Activated CD8-positive, alpha-beta memory T cell treated with anti-CD3 and anti-CD28 coated beads, Interleukin-2, amount 50 U/mL, for 4 hours (primary cell): ENCODE measurements around the gene MTCL1.
A peak's percentile ranks its signal among the peaks of the same experiment; 100 is the strongest.
"Not testable (repeated sequence)": the region's sequence is repeated elsewhere in the genome, so short reads cannot be mapped to it uniquely, and the experiment has no call there.

Source experiments
- DNase-seq: peaks from one replicate; pipeline ENCODE4 v3.0.0-alpha.2; 2020

Gene MTCL1

DNA sequence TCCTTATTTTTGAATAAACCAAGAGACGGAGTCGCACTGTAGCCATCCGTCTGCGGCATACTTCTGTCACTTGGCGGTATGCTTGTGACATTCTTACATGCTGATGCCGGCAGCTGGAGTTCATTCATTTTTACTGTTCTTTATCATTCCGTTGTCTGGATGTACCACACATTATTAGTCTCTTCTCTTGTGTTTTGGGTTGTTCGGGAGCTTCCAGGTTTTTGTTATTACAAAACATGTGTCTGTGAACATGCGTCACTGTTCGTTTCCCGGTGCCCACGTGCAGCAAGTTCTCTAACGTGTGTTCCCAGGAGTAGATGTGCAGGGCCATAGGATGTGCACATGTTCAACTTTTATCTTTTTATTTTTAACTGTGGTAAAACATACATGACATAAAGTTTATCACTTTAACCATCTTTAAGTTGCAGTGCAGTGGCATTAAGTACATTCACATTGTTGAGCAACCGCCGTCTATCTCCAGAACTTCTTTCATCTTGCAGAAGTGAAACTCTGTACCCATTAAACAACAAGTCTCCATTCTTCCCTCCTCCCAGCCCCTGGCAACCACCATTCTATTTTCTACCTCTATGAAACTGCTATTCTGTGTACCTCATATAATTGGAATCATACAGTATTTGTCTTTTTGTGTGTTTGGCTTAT, 40.1 kb downstream of the MTCL1 start:
- DNase-seq: no peak

GRCh38 chr18:8747440-8747937, 42.1 kb downstream of the MTCL1 start:
- DNase-seq: no peak

DNA sequence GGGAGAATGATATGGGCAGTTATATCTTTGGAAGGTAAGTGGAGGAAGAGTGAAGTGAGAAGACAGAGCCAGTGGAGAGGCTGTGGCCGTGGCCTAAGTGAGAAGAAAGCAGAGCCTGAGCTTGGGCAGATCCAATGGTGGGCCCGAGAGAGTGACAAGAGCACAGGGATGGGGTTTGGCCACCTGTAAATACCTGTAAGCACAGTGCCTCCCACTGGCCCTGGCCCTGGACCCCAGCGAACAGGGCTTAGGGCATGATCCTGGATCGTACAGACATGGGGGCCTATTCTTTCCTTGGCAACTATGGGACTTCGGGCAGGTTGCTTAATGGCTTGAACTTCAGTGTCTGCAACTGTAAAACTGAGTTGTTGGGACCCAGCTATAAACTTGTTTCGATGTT, 44.1 kb downstream of the MTCL1 start:
- DNase-seq: no peak

GRCh38 chr18:8750954-8751415, 45.6 kb downstream of the MTCL1 start:
- no peak for DNase-seq

GRCh38 chr18:8751692-8752091, 46.3 kb downstream of the MTCL1 start:
- DNase-seq: no peak

GRCh38 chr18:8752329-8752728, 47.0 kb downstream of the MTCL1 start:
- no peak for DNase-seq

- DNase-seq: peak; percentile 36
Observed at GRCh38 chr18:8754995-8755960, 49.9 kb downstream of the MTCL1 start.

DNA sequence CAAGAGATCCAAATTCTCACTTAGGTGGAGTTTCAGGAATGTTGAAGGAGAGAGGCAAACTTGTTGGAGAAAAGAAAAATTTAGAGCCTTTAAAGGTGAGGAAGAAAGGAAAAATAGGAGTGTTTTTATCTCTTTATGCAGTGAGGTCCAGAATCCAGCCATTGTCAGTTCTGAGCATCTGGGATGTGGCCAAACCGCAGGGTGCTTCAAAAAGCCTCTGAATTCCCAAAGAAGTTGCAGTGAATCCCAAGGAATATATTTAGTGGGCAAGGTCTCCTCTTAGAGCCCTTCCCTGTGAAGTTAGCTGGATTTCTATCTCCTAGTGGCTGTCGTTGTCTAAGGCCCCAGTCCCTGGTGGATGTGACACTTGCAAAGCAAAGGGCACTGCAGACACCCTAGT, 51.2 kb downstream of the MTCL1 start:
- DNase-seq: no peak

DNA sequence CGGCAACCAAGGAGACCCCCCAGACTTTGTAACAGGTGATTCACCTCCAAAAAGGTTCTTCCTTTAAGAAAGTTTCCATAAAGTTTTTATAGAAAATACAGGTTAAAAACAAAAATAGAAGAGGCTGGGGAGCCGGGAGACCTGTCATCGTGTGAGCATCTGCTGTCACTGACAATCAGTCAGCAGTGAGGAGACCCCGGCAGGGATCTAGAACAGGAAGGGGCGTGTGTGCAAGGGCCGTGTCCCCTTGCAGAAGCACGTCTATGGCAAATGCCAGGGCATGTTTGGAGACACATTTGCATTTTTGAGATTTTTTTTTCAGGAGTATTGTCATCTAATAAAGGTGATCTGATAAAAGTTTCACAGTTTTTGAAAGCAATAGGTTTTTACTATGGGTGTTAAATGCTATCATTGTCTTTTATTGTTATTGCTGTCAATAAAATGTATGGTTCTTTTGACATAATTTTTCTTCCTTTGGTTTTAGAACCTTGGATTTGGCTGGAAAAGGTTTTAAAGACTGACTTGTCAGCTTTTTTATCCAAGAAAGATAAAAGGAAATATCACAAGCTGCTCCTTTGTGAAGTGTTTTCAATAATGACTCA, 52.1 kb downstream of the MTCL1 start:
- no peak for DNase-seq

GRCh38 chr18:8758466-8758865, 53.1 kb downstream of the MTCL1 start:
- no peak for DNase-seq

- DNase-seq: no peak
Observed at GRCh38 chr18:8760984-8761383, 55.6 kb downstream of the MTCL1 start.

GRCh38 chr18:8761535-8761934, 56.2 kb downstream of the MTCL1 start:
- not testable (repeated sequence) for DNase-seq

DNA sequence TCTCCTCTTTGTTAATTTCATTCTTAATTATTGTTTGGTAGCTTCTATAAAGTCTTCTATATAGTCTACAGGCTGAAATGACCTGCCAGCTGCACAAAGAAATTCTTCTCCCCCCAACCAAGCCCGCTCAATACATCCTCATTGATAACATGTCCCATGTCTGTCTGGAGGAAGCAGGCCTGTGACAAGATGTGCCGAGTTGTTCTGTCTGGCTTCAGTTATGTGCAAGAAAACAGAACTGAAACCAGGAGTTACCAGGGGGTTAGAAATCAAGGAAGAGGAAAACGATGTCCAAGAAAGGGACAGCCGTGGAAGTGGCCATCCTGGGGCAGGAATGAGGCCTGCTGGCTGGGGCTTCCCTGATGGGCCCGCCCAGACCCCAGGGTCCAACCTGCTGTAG, 57.6 kb downstream of the MTCL1 start:
- DNase-seq: no peak

DNA sequence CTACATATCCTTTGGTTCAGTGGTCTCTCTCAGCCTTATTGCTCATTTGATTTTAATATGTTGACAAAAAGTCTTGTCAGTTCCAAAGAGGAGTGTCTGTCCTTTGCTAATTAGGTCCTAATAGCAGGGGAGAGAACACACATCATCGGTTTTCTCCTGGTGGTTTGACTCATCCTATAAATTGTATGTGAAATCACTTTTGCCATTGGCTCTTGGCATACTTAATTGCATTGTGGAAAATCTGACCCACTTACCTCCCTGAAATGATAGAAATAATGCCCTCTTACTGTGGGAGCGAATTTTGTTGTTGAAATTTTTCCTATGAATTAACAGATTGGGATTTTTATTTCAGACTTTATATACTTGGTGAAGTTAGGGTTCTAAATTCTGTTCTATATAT, 58.3 kb downstream of the MTCL1 start:
- DNase-seq: no peak

- no peak for DNase-seq
Observed at GRCh38 chr18:8765783-8766463, 60.6 kb downstream of the MTCL1 start.

DNA sequence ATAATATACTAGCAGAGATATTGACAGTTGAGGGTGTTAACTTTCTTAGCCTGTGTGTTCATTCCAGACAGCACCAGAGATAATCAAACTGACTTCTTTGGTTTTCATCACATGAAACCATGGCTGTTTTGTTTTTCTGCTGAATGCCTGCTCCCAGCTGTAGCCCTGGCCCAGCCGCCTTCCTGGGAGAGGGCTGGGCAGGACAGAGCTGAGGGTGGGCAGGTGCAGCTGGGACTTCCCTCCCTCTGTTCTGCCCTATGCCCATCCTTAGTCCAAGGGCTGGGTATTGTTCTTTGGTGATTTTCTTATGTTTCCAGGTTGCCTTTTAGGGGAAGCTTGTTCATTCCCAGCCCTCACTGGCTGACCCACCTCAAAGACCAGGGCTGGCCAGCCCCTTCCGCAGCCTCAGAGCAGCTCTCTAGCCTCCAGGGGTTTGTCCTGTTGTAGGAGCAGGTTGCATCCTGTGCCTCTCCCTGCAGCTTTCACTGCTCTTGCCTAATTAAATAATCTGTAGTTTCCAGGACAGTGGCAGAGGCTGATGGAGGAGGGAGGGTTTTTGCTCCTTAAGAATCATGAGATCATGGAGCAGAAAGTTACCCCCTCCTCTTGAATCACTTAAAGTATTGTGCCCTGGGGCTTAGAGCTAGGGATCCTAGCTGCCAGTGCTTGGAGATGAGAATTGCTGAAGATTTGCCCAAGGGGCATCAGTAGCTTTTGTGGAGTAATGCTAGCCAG, 61.4 kb downstream of the MTCL1 start:
- no peak for DNase-seq

- no peak for DNase-seq
Observed at GRCh38 chr18:8767340-8767739, 62.0 kb downstream of the MTCL1 start.

DNA sequence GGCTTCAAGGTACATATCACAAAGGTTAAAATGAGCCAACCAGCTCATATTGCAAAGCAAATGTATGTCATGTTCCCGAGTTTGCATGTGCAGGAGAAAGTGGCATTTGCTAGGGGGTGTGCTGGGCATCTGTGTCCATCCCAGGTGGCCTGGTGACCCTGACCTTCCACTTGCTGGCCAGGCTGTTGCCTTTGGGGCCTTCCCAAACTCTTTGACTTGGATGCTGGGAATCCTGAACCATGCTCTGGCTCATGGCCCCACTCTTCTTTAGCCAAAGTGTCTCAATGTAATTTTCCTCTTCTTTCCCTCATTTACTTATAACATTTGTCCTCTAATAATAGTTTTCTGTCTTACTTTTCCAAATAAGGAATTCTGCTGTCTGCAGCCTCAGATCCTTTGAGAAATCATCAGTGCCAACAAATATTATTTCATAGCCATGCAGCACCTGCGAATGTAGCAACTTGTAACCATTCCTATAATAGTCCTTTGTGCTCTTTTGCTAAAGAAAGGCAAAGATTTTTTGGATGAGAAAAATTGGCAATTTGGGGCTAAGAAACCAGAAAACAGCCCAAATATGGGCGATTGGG, 64.2 kb downstream of the MTCL1 start:
- DNase-seq: no peak

GRCh38 chr18:8770657-8771056, 65.3 kb downstream of the MTCL1 start:
- DNase-seq: no peak

DNA sequence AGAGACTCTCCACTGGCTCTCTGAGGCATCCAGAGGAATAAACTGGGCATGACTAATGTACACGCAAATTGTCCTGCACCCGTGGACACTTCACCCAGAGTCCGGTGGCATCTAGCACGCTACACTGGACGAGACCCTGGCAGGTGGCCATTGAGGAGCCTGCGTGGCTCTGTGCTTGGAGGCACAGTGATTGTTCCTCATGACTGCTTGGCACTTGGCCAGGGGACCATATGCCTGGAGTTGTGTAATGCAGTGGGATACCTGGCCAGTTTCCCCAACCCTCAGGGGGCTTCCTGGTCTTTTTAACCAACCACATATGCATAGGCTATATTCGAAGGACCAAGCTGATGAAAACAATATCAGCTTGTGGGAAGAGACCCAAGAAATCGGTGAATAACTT, 66.6 kb downstream of the MTCL1 start:
- no peak for DNase-seq

- DNase-seq: no peak
Observed at GRCh38 chr18:8773980-8774379, 68.6 kb downstream of the MTCL1 start.
